A549 treated with DMSO at 1 μM for 4 hours (cell line): Measurements from ENCODE around the gene SUN1. TPM values are rescaled to one million over a fixed set of nuclear protein-coding genes. Genes with fewer than 3 reads are reported as not detected.

Source experiments
- total RNA-seq: library from RNA; stranded (reverse); fragments of 200-300 nt; extraction: Qiagen RNA extraction; gene quantifications from 5 replicates; pipeline ENCODE4 v1.2.3, GENCODE V29; 2022; ENCODE audit warnings: low read depth

Gene SUN1, protein sequence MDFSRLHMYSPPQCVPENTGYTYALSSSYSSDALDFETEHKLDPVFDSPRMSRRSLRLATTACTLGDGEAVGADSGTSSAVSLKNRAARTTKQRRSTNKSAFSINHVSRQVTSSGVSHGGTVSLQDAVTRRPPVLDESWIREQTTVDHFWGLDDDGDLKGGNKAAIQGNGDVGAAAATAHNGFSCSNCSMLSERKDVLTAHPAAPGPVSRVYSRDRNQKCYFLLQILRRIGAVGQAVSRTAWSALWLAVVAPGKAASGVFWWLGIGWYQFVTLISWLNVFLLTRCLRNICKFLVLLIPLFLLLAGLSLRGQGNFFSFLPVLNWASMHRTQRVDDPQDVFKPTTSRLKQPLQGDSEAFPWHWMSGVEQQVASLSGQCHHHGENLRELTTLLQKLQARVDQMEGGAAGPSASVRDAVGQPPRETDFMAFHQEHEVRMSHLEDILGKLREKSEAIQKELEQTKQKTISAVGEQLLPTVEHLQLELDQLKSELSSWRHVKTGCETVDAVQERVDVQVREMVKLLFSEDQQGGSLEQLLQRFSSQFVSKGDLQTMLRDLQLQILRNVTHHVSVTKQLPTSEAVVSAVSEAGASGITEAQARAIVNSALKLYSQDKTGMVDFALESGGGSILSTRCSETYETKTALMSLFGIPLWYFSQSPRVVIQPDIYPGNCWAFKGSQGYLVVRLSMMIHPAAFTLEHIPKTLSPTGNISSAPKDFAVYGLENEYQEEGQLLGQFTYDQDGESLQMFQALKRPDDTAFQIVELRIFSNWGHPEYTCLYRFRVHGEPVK
- total RNA-seq = 82.0 to 101 TPM (median 95.8 TPM) in 5 replicates

DNA sequence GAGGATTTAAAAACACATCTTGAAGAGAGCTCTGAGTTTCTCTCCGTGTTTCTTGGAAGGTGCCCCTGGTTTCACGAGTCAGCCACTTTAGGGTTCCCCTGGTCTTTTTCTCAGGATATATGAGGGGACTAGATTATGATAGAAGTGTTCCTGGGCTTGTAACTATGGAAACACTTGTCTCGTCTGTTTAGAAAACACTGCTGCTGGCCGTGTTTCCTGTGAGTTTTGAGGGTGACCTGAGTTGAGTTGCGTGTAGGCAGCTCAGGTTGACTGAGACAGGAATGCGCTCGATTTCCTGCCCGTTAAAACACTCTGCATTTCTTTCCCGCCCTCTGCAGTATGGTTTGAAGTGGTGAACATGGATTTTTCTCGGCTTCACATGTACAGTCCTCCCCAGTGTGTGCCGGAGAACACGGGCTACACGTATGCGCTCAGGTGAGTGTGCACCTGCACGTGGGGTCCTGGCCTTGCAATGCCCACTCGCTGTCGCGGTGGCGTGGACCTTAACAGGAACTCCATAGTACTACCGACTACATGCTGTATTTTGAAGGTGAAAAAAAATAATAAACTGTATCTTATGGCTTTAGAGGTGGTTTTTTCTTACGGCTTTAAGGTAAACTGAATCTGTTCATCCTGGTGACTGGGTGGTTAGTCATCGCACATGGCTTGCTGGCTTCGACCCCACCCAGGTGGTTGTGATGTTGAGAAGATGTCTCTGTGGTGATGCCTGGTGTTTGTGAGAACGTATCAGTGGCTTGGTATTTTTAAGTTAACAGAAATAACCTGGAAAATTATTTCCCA, at the start of gene SUN1:
Gene SUN1, plus strand, starts transcription at position 310 of the 801 bp plus-strand sequence. Its CDS starts 49 bp downstream, at position 359.

DNA sequence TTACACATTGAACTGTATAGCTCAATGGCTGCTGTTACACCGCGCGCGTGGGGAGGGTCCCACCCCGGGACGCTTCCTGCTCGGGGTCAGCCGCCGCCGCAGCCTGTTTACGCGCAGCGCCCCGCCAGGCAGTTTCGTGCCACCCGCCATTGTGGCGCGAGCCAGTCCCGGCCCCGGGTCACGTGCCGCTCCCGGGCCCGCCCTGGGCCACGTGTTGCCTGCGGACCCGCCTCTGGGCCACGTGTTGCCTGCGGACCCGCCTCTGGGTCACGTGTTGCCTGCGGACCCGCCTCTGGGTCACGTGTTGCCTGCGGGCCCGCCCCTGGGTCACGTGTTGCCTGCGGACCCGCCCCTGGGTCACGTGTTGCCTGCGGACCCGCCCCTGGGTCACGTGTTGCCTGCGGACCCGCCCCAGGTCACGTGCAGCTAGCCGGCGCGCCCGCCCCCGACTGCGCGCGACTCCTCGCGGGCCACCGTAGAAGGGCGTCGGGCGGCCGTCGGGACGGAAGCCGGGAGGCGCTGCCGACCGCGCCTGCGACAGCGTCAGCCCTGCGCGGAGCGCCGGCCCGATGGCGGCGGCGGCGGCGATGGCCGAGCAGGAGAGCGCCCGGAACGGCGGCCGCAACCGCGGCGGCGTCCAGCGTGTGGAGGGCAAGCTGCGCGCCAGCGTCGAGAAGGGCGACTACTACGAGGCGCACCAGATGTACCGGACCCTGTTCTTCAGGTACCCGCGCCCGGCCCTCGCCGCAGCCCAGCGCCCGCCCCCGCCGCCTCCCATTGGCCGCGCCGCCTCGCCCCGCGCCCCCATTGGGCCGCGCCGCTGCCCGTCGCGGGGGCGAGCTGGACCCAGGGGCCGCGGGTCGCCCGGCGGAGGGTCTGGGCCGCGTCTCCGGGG, 44.0 kb downstream of the SUN1 start, which contains the start of gene GET4:
Gene GET4, plus strand, starts transcription at position 478 of the 895 bp plus-strand sequence. Its CDS starts 92 bp downstream, at position 570.

Other genes with a start within 250 kb of the SUN1 start
- 36.2 to 54.6 TPM (median 45.3 TPM) in 5 replicates for gene DNAAF5, start 105.8 kb upstream of the SUN1 start, total RNA-seq
- 23.6 to 28.6 TPM (median 27.1 TPM) in 5 replicates for gene PRKAR1B, start 105.2 kb upstream of the SUN1 start, total RNA-seq
- gene GET4, start 44.1 kb downstream of the SUN1 start, total RNA-seq = 38.2 to 65.9 TPM (median 53.4 TPM) in 5 replicates
- gene ADAP1, start 122.2 kb downstream of the SUN1 start, total RNA-seq = 3.8 to 5.7 TPM (median 4.1 TPM) in 5 replicates
- 5.5 to 6.8 TPM (median 5.9 TPM) in 5 replicates for gene COX19, start 143.1 kb downstream of the SUN1 start, total RNA-seq
- 0.03 to 0.11 TPM in 2 of 5 replicates, not detected in the others for gene CYP2W1, start 150.7 kb downstream of the SUN1 start, total RNA-seq
- gene GPR146, start 212.1 kb downstream of the SUN1 start, total RNA-seq = 2.0 to 2.3 TPM (median 2.1 TPM) in 5 replicates